ENCODE data around the gene CHCHD3.

GRCh38 chr7:133040178-133040577 is 41.7 kb downstream of the CHCHD3 start:
- TF ChIP-seq CTCF (IDR thresholded peaks at IDR 0.05; ENCODE audit: low read depth, low read length, missing input control) = no peak
- TF ChIP-seq ATF3 (IDR thresholded peaks at IDR 0.05) = no peak
- no peak for TF ChIP-seq JUND (IDR thresholded peaks at IDR 0.05)
- TF ChIP-seq RAD21 (IDR thresholded peaks at IDR 0.05) = no peak
- TF ChIP-seq YY1 (IDR thresholded peaks at IDR 0.05) = no peak
- no peak for TF ChIP-seq REST (IDR thresholded peaks at IDR 0.05)
- TF ChIP-seq EGR1 (IDR thresholded peaks at IDR 0.05; ENCODE audit: low read depth in 2 of 2) = no peak
- TF ChIP-seq TAF1 (conservative IDR thresholded peaks at IDR 0.05) = no peak
- no peak for TF ChIP-seq GABPA (IDR thresholded peaks at IDR 0.05 in 1 of 2, conservative IDR thresholded peaks at IDR 0.05 in 1 of 2)
- no peak for TF ChIP-seq FOXA1 (IDR thresholded peaks at IDR 0.05)
- no peak for TF ChIP-seq SP1 (IDR thresholded peaks at IDR 0.05)

Measured in liver (tissue), 3 donors.